HG03571 (cell line): ENCODE data around the gene IL6ST.
"Not testable (repeated sequence)": the region's sequence is repeated elsewhere in the genome, so short reads cannot be mapped to it uniquely, and the experiment has no call there.

Source experiments
- ATAC-seq: cut with Tn5 transposase; IDR thresholded peaks from one replicate; pipeline ENCODE4 v1.9.1; 2021; ENCODE audit not compliant: unreplicated experiment

The IL6ST gene

GRCh38 chr5:55969956-55970355, 24.8 kb downstream of the IL6ST start:
- ATAC-seq: no peak

DNA sequence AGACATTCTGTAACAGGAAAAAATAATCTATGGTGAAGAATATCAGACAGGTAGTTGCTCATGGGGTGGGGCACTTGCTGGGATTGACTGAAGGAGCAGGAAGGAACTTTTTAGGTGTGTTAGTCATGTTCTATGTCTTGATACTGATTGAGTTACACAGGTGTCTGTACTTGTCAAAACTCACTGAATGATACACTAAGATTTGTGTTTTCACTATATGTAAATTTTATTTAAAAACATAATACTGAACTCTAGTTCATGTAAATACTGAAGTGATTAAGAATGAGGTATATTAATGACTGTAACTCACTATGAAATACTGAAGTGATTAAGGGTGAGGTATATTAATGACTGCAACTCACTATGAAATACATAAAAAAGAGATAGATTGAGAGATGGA, 28.5 kb downstream of the IL6ST start:
- no peak for ATAC-seq

DNA sequence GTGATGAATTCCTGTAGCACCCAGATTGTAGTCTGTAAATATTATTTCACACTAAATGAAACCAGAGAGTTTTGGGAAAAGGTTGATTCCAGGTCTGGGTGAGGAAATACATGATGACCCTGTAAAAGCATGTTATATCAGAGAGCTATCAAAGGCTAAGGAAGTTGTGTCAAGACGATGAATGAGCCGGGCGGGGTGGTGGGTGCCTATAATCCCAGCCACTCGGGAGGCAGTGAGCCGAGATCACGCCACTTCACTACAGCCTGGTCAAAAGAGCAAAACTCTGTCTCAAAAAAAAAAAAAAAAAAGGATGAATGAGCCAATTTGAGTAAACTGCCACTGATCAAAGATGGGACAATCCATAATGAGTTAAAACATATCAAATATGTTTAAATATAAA, 29.2 kb downstream of the IL6ST start:
- no peak for ATAC-seq

- ATAC-seq: no peak
These were observed 34.0 kb downstream of the IL6ST start for GRCh38 chr5:55960779-55961178.

GRCh38 chr5:55959208-55959607, 35.6 kb downstream of the IL6ST start:
- ATAC-seq: no peak

DNA sequence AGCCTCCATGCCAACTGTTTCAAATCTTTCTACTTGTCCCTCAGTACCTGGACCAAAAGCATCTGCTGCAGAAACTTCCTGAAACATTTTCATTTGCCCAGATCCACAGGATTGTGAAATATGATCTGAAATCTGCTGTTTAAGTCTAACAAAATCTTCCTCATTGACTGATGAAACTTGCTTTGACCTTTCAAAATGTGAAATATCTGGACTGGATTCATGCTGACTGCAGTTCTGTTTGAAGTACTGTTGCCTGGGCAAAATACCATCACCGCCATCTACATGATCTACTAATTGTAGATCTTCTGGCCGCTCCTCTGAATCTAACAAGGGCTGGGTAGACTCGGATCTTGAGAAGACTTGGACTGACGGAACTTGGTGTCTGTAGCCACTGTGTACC, 53.6 kb downstream of the IL6ST start:
- not testable (repeated sequence) for ATAC-seq

DNA sequence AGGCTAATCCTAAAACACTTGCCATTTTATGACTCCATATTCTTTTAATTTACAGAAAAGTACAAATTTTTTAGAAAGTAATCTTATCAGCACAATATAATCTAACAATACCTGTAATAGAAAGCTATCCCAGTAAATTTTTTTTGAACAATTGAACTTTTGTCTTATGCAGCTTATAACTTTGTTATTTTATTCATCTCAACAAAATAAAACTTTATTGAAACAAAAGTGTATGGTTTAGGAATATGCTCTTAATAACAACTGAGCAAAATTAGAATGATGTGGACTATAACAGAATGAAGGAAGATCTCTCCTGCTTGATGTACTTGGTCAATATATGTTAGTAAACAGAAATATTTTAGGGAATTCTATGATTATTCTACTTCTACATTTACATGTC, 57.2 kb downstream of the IL6ST start:
- not testable (repeated sequence) for ATAC-seq

DNA sequence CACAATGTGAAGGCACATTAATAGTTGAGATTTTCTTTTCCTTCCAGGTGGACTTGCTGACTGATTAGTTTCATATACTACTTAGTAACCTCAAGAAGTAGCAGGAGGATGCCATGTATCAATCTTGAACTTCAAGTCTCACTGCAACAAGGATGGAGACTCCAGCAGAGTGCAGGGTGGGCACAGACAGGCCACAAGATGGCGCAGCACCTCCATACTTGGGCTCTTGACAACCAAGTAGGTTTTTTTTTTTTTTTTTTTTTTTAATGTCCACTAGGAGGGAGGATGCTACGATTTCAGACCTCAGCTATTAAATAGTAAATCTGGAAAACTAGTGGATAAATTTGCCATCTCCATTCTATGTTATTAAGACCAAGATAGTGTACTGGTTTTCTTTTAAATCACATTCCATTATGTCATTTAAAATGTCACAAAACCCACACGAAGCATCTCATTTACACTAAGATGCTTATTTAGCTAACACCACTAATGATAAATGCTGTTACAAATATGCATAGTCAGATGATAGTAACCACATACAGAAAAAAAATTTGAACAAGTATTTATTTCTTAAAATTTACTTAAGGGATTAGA, 58.6 kb downstream of the IL6ST start:
- no peak for ATAC-seq

DNA sequence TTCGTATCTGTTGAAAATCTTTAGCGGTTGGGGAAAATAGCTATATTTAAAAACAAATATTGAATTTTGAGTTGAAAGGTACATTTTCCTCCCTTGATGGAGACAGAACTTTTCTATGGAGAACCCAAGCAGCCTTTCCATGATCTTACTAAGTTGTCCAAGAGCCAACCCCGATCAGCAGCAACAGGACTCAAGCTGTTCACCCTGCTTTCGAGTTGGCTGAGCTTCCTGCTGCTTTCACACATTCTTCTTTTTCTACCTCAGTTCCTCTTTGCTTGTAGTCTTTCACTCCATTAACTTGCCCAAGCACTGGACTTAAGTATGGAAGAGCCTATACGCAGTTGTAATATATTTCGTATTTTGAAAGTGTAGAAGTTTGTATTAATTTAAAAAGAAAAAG, 59.4 kb downstream of the IL6ST start:
- ATAC-seq: no peak

DNA sequence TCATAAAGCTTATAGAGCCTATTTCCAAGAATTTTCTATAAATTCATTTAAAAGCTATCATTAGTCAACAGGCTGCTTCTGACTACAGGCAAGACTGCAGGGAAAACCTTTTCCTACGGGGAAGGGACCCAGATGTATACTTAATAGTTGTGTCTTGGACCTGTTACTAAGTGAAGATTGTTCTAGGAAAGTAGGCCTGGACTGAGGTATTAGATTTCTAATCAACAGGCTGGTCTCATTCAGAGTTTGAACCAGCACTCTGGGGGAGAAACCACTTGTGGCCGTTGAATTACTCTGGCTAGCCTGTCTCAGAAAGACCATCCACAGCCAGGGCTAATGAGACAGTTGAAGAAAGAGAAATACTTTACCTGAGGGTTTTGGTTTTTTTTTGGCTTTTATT, 60.0 kb downstream of the IL6ST start:
- no peak for ATAC-seq

- no peak for ATAC-seq
These were observed 60.6 kb downstream of the IL6ST start for GRCh38 chr5:55934115-55934613.

- ATAC-seq: no peak
These were observed 61.2 kb downstream of the IL6ST start for GRCh38 chr5:55933377-55934114.

GRCh38 chr5:55932700-55933099, 62.1 kb downstream of the IL6ST start:
- ATAC-seq: no peak

GRCh38 chr5:55929020-55929799, 65.6 kb downstream of the IL6ST start:
- ATAC-seq: no peak

GRCh38 chr5:55927861-55928655, 66.7 kb downstream of the IL6ST start:
- no peak for ATAC-seq

- ATAC-seq: no peak
These were observed 68.3 kb downstream of the IL6ST start for GRCh38 chr5:55926476-55926875.

DNA sequence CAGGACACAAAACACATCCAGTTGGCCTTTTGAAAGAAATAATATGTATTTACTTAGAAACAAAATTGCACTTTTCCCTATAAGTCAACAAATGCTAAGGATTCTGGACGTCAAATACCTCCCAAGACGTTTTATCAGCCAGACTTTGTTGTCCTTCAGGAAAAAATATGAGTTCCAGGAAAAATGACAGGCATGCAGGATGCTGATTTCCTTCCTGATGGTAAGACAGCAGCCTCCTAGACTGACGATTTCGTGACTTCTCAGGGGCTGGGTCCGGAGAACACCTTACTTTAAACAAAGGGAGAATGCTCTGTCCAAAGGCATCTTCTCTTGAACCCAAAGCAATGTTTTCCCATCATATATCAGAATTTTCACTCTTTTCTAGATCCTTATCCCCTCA, 69.1 kb downstream of the IL6ST start:
- no peak for ATAC-seq

DNA sequence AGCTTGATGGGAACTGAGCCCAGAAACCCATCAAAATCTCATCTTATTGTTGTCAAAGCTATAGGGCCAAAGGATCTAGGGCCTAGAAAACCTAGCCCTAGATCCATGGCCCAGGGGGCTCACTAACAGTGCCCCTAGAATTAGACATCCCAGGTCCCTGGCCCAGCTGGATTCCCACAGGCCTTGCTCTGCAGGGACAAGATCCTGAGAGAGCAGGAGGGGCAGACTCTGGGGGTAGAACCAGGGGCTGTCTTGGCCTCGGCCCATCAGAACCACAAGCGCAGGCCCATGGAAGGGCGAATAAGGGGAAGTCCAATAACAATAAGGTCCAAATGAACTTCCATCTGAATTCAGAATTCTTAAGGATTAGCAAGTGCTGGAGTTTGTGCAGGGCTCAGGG, 69.6 kb downstream of the IL6ST start:
- ATAC-seq: no peak

DNA sequence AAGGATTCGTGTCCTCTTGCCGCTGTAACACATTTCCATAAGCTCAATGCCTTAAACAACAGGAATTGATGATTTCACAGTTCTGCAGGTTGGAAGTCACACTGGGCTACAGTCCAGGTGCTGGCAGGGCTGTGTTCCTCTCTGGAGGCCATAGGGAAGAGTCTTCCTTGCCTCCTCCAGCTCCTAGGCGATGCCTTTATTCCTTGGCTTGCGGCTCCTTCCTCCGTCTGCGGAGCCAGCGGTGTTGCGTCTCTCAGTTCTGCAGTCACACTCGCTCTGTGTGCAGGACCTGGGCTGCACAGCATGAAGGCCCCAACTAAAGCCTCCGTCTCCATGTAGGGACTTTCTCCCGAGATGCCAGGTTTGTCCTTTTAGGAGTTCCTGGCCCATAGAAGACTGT, 70.0 kb downstream of the IL6ST start:
- ATAC-seq: no peak

DNA sequence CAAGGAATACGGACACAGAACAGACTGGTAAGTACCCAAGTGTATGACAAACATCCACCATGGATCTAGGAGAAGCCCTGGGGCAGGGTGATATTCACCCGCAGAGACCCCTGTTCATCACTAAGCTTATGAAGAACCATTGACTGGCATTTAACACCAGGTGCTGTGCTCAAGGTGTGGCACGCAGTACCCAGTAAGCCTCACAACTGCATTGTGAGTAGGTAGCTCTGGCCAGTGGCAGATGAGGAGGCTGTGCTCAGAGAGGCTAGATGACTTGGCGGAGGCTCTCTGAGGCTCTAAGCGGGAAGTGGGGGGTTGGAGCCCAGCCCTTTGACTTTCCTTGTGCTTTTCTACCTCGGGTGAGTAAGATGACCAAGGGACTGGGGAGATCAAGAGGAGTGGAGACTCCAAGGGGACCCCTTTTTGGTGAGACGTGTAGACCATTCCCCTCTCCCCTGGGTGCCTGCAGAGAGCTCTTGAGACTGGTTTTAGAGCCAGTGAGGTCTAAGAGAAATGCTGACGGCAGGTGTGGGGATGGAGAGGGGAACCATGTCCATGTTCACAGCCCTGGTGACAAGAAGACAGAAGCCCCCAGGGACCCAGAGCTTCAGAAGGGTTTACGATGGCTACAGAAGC, 70.8 kb downstream of the IL6ST start:
- no peak for ATAC-seq
